ENCODE data around the gene RBM12.

GRCh38 chr20:35641743-35642142 lies 23.0 kb downstream of the RBM12 start:
- TF ChIP-seq CTCF (conservative IDR thresholded peaks at IDR 0.05; ENCODE audit: low read length) (no peak), EZH2phosphoT487 (IDR thresholded peaks at IDR 0.05; ENCODE audit: borderline replicate concordance, low read depth, low read length) (no peak)

Measured in OCI-LY7 (cell line).